HUES48 (cell line): ENCODE results near the gene AQP12B.

Experiments used
- H3K27ac ChIP-seq: one replicate; pipeline ENCODE4 v1.7.0; 2013; ENCODE audit warnings: low read depth, low read length, inconsistent platforms
- H3K27me3 ChIP-seq: 2 replicates; pipeline ENCODE4 v1.6.1; 2013; ENCODE audit warnings: mild to moderate bottlenecking, low read length; ENCODE audit not compliant: control insufficient read depth, insufficient read depth
- H3K36me3 ChIP-seq: 2 replicates; pipeline ENCODE4 v1.6.1; 2013; ENCODE audit warnings: low read length; ENCODE audit not compliant: control insufficient read depth, insufficient read depth
- H3K4me1 ChIP-seq: 2 replicates; pipeline ENCODE4 v1.6.1; 2013; ENCODE audit warnings: mild to moderate bottlenecking, low read length; ENCODE audit not compliant: control insufficient read depth, insufficient read depth
- H3K4me3 ChIP-seq: 2 replicates; pipeline ENCODE4 v1.5.1; 2013; ENCODE audit warnings: mild to moderate bottlenecking, low read depth, low read length
- H3K9ac ChIP-seq: 2 replicates; pipeline ENCODE4 v1.6.1; 2013; ENCODE audit warnings: mild to moderate bottlenecking, low read depth, low read length, moderate library complexity
- H3K9me3 ChIP-seq: 2 replicates; pipeline ENCODE4 v1.6.1; 2013; ENCODE audit warnings: low read length; ENCODE audit not compliant: control insufficient read depth, insufficient read depth

AQP12B gene

DNA sequence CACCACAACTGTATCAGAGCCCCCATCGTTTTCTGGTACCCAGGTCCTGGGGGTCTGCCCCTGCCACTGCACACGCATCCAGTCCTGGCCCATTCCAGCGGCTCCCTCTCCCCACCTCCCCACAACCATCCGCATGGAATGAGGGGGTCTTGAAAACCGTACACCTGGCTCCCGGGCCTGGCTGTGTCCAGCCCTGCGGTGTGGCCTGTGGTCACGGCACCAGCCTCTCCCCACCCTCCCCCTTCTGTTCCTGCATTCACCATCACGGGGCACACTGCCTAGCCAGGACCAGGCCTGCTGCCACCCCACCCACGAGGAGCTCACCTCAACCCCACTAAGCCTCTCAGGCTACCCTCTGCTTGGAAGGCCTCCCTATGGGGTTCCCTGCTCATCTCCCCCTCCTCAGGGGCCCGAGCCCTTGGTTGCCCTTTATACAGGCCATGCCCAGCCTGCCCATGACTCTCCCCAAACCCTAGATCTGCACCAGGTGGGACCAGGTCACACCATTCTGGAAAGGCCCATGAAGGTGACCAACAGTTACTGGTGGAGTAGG is 46.0 kb downstream of the AQP12B start:
- Histone ChIP-seq H3K27me3 (no peaks in the 10 kb centered on the region), H3K4me3 (no peak overlapping the region), H3K9ac (no peak overlapping the region), H3K36me3 (no peaks in the 10 kb centered on the region), H3K9me3 (peaks cover 33% of the 10 kb centered on the region), H3K4me1 (no peaks in the 10 kb centered on the region), H3K27ac (no peak overlapping the region)

DNA sequence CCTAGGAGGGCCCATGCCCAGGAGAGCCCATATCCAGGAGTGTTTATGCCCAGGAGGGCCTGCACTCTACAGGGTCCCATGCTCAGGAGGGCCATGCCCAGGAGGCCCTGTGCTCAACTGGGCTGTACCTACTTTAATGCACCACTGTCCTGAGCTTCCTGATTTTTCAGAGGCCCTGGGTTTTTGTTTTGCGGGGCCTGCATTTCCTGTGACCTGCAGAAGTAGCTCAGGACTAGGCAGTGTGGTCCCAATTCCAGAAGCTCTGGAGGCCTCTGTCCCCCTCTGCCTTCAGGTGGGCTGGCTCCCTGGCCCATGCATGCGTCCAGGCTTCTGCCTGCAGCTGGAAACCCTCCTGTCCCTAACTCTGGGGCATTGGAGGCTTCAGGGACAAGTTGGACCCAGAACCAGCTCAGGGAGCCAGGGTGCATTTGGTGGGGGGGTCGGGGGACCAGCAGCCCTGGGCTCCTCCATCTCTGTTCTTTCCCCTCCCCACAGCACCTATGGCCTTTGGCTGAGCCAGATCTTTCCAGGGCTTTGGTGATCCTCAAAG is 46.6 kb downstream of the AQP12B start:
- Histone ChIP-seq H3K36me3 (no peaks in the 10 kb centered on the region), H3K27me3 (no peaks in the 10 kb centered on the region), H3K9ac (no peak overlapping the region), H3K4me1 (no peaks in the 10 kb centered on the region), H3K4me3 (no peak overlapping the region), H3K27ac (no peak overlapping the region), H3K9me3 (peaks cover 35% of the 10 kb centered on the region)

DNA sequence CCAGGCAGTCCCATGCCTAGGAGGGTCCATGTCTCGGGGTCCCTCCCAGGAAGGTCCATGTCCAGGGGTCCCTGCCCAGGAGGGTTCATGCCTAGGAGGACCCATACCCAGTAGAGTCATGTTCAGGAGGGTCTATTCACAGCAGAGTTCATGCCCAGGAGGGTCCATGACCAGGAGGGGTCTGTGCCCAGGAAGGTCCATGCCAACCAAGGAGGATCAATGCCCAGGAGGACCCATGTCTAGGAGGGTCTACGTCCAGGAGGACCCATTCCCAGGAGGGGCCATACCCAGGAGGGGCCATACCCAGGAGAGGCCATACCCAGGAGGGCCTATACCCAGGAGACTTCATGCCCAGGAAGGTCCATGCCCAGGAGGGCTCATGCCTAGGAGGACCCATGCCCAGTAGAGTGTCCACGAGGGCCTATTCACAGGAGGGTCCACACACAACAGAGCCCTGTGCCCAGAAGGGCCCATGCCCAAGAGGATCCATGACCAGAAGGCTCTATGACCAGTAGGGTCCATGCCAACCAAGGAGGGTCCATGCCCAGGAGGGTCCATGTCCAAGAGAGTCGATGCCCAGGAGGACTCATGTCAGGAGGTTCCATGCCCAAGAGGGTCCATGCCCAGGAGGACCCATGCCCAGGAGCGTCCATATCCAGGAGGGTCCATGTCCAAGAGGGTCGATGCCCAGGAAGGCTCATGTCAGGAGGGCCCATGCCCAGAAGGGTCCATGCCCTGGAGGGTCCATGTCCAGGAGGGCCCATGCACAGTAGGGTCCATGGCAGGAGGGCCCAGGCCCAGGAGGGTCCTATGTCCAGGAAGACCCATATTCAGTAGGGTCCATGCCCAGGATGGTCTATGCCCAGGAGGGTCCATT is 47.3 kb downstream of the AQP12B start:
- no peaks in the 10 kb centered on the region for H3K27me3 ChIP-seq
- H3K9me3 ChIP-seq, result peaks cover 35% of the 10 kb centered on the region
- no peak overlapping the region for H3K4me3 ChIP-seq
- H3K27ac ChIP-seq, result no peak overlapping the region
- H3K36me3 ChIP-seq, result no peaks in the 10 kb centered on the region
- no peaks in the 10 kb centered on the region for H3K4me1 ChIP-seq
- H3K9ac ChIP-seq, result no peak overlapping the region

DNA sequence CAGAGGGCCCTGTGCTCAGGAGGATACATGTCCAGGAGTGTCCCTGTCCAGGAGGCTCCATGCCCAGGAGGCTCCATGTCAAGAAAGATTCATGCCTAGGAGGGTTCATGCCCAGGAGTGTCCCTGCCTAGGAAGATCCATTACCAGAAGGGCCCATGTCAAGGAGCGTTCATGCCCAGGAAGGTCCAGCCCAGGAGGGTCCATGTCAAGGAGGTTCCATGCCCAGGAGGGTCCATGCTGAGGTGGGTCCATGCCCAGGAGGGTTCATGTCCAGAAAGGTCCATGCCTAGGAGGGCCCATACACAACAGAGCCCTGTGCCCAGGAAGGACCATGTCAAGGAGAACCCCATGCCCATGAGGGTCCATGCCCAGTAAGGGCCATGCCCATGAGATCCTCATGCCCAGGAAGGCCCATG is 50.4 kb downstream of the AQP12B start:
- Histone ChIP-seq H3K9me3 (peaks cover 35% of the 10 kb centered on the region), H3K36me3 (no peaks in the 10 kb centered on the region), H3K27me3 (no peaks in the 10 kb centered on the region), H3K27ac (no peak overlapping the region), H3K4me3 (no peak overlapping the region), H3K4me1 (no peaks in the 10 kb centered on the region), H3K9ac (no peak overlapping the region)

DNA sequence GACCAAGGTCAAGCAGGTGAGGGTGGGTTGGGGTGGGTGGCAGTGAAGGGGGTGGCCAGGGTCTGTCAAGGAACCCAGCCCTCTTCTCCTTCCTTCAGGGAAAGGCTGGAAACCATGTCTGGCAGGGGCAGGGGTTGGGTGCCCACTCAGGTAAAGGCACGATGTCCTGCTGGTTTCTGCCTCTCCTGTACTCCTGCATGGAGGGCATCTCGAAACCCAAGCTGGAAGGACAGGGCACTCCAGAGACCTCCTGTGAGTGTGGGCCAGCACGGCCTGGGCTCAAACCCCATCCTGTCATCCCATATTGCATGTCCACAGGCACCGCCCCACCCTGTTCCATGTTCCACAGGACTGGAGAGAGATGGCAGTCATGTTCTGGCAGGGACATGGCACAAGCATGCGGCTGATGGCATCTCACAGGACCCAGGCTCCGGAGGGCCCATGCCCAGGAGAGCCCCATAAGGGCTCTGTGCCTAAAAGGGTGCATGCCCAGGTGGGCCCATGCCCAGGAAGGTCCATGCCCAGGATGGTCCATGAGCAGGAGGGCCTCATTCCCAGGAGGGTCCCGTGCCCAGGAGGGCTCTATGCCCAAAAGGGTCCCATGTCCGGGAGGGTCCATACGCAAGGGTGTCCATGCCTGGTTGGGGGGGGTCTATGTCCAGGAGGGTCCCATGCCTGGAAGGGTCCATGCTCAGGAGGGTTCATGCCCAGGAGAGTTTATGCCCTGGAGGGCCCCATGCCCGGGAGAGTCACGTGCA is 51.0 kb downstream of the AQP12B start:
- no peak overlapping the region for H3K27ac ChIP-seq
- H3K4me1 ChIP-seq, result no peaks in the 10 kb centered on the region
- no peaks in the 10 kb centered on the region for H3K27me3 ChIP-seq
- H3K9me3 ChIP-seq, result peaks cover 35% of the 10 kb centered on the region
- no peaks in the 10 kb centered on the region for H3K36me3 ChIP-seq
- no peak overlapping the region for H3K4me3 ChIP-seq
- no peak overlapping the region for H3K9ac ChIP-seq

DNA sequence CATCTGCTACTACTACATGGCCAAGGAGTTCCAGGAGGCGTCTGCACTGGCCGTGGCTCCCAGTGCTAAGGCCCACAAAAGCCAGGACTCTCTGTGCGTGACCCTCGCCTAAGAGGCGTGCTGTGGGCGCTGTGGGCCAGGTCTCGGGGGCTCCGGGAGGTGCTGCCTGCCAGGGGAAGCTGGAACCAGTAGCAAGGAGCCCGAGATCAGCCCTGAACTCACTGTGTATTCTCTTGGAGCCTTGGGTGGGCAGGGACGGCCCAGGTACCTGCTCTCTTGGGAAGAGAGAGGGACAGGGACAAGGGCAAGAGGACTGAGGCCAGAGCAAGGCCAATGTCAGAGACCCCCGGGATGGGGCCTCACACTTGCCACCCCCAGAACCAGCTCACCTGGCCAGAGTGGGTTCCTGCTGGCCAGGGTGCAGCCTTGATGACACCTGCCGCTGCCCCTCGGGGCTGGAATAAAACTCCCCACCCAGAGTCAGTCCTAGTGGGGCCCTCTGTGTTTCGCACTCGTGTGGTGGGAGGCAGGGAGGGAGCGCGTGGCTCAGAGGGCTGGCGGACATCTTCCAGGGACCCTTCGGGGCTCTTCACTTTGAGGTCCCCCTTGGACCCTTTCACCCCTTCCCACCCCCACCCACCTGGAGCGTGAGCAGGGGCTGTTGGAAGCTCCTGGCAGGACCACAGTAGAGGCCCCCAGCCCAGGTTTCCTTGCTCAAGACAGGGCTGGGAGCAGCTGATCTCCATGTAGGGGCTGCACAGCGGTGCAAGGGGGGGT is 51.7 kb downstream of the AQP12B start:
- H3K4me3 ChIP-seq, result no peak overlapping the region
- no peak overlapping the region for H3K9ac ChIP-seq
- no peaks in the 10 kb centered on the region for H3K36me3 ChIP-seq
- H3K27ac ChIP-seq, result no peak overlapping the region
- peaks cover 35% of the 10 kb centered on the region for H3K9me3 ChIP-seq
- no peaks in the 10 kb centered on the region for H3K4me1 ChIP-seq
- H3K27me3 ChIP-seq, result no peaks in the 10 kb centered on the region

DNA sequence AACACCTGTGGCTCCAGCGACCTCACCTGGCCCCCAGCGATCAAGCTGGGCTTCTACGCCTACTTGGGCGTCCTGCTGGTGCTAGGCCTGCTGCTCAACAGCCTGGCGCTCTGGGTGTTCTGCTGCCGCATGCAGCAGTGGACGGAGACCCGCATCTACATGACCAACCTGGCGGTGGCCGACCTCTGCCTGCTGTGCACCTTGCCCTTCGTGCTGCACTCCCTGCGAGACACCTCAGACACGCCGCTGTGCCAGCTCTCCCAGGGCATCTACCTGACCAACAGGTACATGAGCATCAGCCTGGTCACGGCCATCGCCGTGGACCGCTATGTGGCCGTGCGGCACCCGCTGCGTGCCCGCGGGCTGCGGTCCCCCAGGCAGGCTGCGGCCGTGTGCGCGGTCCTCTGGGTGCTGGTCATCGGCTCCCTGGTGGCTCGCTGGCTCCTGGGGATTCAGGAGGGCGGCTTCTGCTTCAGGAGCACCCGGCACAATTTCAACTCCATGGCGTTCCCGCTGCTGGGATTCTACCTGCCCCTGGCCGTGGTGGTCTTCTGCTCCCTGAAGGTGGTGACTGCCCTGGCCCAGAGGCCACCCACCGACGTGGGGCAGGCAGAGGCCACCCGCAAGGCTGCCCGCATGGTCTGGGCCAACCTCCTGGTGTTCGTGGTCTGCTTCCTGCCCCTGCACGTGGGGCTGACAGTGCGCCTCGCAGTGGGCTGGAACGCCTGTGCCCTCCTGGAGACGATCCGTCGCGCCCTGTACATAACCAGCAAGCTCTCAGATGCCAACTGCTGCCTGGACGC is 52.5 kb downstream of the AQP12B start:
- H3K27ac ChIP-seq, result no peak overlapping the region
- H3K9me3 ChIP-seq, result peaks cover 27% of the 10 kb centered on the region
- H3K4me1 ChIP-seq, result no peaks in the 10 kb centered on the region
- no peak overlapping the region for H3K9ac ChIP-seq
- no peaks in the 10 kb centered on the region for H3K36me3 ChIP-seq
- H3K4me3 ChIP-seq, result no peak overlapping the region
- no peaks in the 10 kb centered on the region for H3K27me3 ChIP-seq

DNA sequence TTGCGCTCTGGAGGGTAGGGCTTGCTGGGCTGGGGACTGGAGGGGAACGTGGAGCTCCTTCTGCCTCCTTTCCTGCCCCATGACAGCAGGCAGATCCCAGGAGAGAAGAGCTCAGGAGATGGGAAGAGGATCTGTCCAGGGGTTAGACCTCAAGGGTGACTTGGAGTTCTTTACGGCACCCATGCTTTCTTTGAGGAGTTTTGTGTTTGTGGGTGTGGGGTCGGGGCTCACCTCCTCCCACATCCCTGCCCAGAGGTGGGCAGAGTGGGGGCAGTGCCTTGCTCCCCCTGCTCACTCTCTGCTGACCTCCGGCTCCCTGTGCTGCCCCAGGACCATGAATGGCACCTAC is 53.1 kb downstream of the AQP12B start:
- Histone ChIP-seq H3K27me3 (no peaks in the 10 kb centered on the region), H3K4me3 (no peak overlapping the region), H3K27ac (no peak overlapping the region), H3K9me3 (peaks cover 22% of the 10 kb centered on the region; the same call in 1 of the 2 replicates), H3K9ac (no peak overlapping the region), H3K36me3 (no peaks in the 10 kb centered on the region), H3K4me1 (no peaks in the 10 kb centered on the region)

DNA sequence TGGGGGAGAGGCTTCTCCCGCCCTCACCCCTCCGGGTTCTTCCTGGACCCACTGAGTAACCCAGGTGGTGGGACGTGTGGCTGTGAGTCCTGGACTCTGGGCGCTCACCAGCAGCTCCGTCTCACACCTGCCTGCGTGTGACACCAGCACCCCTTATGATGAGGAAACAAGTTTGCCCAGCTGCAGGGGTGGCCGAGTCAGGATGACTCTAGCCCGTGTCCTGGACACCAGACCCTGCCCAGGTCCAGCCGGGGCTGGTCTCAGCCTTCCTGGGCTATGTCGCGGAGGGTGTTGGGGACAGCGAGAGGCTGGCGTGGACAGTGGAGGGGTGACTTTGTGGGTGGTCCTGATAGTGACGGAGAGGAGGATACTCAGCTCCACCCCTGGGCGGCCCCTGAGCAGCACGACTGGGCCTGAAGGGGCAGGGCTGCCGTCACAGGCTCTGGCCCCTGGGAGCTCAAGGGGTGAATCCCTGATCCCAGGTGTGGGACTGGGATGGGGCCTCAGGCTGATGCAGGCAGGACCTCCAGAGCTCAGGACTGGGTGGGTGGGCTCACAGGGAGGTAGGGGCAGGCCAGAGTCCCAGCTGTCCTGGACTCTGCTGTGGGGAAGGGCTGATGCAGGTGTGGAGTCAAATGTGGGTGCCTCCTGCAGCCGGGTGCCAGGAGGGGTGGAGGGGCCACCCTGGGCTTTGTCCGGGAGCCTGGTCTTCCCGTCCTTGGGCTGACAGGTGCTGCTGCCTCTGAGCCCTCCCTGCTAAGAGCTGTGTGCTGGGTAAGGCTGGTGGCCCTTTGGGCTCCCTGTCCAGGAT is 53.7 kb downstream of the AQP12B start:
- Histone ChIP-seq H3K4me1 (no peaks in the 10 kb centered on the region), H3K9me3 (peaks cover 18% of the 10 kb centered on the region; the same call in 1 of the 2 replicates), H3K36me3 (no peaks in the 10 kb centered on the region), H3K27me3 (no peaks in the 10 kb centered on the region), H3K27ac (no peak overlapping the region), H3K9ac (no peak overlapping the region), H3K4me3 (no peak overlapping the region)
